Effector memory CD4-positive, alpha-beta T cell (primary cell): ENCODE results near the gene FSTL4.

ENCODE experiments used
- DNase-seq, 3 donors: peaks; one replicate each; pipeline ENCODE4 v3.0.0-alpha.2; 2020
- H3K27ac ChIP-seq: 2 replicates; pipeline ENCODE4 v1.7.0; 2013; ENCODE audit warnings: mild to moderate bottlenecking, low read length, moderate library complexity; ENCODE audit not compliant: insufficient read depth, poor library complexity, severe bottlenecking
- H3K27me3 ChIP-seq: replicated peaks from 2 replicates; pipeline ENCODE4 v1.7.0; 2013; ENCODE audit warnings: mild to moderate bottlenecking, low read length; ENCODE audit not compliant: insufficient read depth, control insufficient read depth, poor library complexity, severe bottlenecking
- H3K36me3 ChIP-seq: 2 replicates; pipeline ENCODE4 v1.7.0; 2013; ENCODE audit warnings: mild to moderate bottlenecking, low read length, moderate library complexity; ENCODE audit not compliant: control insufficient read depth, insufficient read depth
- H3K4me1 ChIP-seq: 2 replicates; pipeline ENCODE4 v1.7.0; 2013; ENCODE audit warnings: low read length, mild to moderate bottlenecking; ENCODE audit not compliant: control insufficient read depth, insufficient read depth, poor library complexity, severe bottlenecking
- H3K4me3 ChIP-seq: 2 replicates; pipeline ENCODE4 v1.7.0; 2013; ENCODE audit warnings: low read length, low read depth, mild to moderate bottlenecking; ENCODE audit not compliant: insufficient read depth, poor library complexity, severe bottlenecking
- H3K9me3 ChIP-seq: 2 replicates; pipeline ENCODE4 v1.7.0; 2013; ENCODE audit warnings: mild to moderate bottlenecking, low read length, moderate library complexity; ENCODE audit not compliant: control insufficient read depth

Gene FSTL4

GRCh38 chr5:133564921-133565565 is 47.3 kb downstream of the FSTL4 start:
- Histone ChIP-seq H3K27me3 (no peaks in the 10 kb centered on the region), H3K27ac (no peak overlapping the region), H3K36me3 (no peaks in the 10 kb centered on the region), H3K4me1 (no peaks in the 10 kb centered on the region), H3K4me3 (no peak overlapping the region), H3K9me3 (no peaks in the 10 kb centered on the region)
- no peak for DNase-seq

DNA sequence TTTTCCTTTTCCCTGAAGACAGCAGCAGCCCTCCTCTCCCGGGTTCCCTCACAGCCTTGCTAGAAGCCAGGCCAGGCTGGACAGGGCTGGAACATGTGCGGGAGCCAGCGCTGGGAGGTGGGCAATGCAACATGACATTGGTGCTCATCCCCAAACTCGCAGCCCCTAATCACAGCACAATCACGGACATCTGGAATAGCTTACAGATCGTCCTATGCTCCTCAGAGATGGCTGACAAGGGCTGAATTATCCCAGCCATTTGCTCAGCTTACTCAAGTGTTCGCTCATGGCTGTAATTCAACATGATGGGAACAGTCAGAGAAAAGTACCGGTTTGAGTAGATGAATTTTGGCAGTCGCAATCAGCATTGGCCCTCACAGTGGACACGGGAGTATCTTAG is 49.8 kb downstream of the FSTL4 start:
- H3K27ac ChIP-seq: no peak overlapping the region
- H3K27me3 ChIP-seq: no peaks in the 10 kb centered on the region

GRCh38 chr5:133559960-133560359 is 52.4 kb downstream of the FSTL4 start:
- Histone ChIP-seq H3K27ac (no peak overlapping the region), H3K36me3 (no peaks in the 10 kb centered on the region), H3K27me3 (no peaks in the 10 kb centered on the region), H3K4me1 (no peaks in the 10 kb centered on the region), H3K4me3 (no peak overlapping the region), H3K9me3 (no peaks in the 10 kb centered on the region)
- no peak for DNase-seq

More for the DNA sequence above, 49.8 kb downstream of the FSTL4 start:
- no peaks in the 10 kb centered on the region for H3K36me3 ChIP-seq
- H3K4me3 ChIP-seq: no peak overlapping the region
- H3K4me1 ChIP-seq: no peaks in the 10 kb centered on the region
- no peaks in the 10 kb centered on the region for H3K9me3 ChIP-seq
- DNase-seq: no peak

DNA sequence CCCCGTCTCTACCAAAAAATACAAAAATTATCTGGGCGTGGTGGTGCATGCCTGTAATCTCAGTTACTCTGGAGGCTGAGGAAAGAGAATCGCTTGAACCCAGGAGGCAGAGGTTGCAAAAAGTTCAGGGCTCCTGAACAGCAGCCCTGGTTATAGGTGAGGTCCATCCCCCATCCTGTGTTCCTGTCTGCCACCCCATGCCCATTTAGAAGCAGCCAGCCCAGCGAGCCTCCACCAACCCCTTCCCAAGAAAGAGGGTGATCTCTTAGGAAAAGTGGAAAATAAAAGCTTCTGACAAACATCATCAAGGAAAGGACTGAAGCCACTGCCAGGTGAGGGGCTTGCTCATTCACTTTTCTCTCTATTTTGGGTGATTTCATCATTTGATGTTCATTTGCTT is 55.8 kb downstream of the FSTL4 start:
- no peak overlapping the region for H3K4me3 ChIP-seq
- H3K9me3 ChIP-seq: no peaks in the 10 kb centered on the region
- H3K27ac ChIP-seq: no peak overlapping the region
- no peaks in the 10 kb centered on the region for H3K27me3 ChIP-seq
- DNase-seq: no peak
- no peaks in the 10 kb centered on the region for H3K4me1 ChIP-seq
- H3K36me3 ChIP-seq: no peaks in the 10 kb centered on the region

DNA sequence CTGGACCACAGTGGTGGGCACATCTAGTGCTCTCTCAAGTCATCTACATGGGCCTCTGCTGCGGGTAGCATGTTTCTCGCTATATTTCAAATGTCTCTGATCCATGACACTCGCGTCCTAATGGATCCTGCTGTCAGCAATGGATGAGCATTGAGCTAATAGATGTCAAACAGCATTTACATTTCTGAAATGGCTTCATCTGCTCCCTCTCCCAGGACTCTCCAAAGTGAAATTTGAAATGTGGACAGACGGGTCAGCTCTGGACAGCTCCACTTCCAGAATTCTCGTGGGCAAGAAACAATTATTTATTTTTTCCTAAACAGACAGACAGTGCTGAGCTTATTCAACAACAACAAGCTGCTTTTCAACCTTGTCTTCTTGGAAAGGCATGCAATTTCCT is 58.1 kb downstream of the FSTL4 start:
- Histone ChIP-seq H3K27me3 (no peaks in the 10 kb centered on the region), H3K4me1 (no peaks in the 10 kb centered on the region), H3K4me3 (no peak overlapping the region), H3K27ac (no peak overlapping the region), H3K9me3 (no peaks in the 10 kb centered on the region), H3K36me3 (no peaks in the 10 kb centered on the region)
- DNase-seq: no peak

GRCh38 chr5:133552925-133553525 is 59.3 kb downstream of the FSTL4 start:
- Histone ChIP-seq H3K4me3 (no peak overlapping the region), H3K4me1 (no peaks in the 10 kb centered on the region), H3K9me3 (no peaks in the 10 kb centered on the region), H3K36me3 (no peaks in the 10 kb centered on the region), H3K27ac (no peak overlapping the region), H3K27me3 (no peaks in the 10 kb centered on the region)
- DNase-seq: peak in 1 of 3 donors; percentile 13

DNA sequence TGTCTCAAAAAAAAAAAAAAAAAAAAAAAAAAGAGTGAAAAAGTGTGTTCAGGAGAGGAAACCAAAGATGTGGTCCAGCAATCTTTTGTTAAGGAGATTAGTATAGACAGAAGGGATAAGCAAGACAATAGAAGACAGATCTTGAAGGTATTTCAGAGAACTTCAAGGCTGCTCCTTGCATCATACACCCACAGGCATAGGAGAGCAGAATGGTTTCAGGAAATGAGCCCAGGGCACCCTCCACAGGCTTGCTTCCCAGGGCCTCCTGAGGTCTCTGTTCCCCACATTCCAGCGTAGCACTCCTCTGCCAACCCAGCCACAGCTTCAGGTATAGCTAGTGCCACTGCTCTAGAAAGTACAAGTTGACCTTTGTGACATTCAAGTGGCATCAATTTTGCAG is 65.8 kb downstream of the FSTL4 start:
- Histone ChIP-seq H3K9me3 (no peaks in the 10 kb centered on the region), H3K27me3 (no peaks in the 10 kb centered on the region), H3K36me3 (no peaks in the 10 kb centered on the region), H3K27ac (no peak overlapping the region), H3K4me1 (no peaks in the 10 kb centered on the region), H3K4me3 (no peak overlapping the region)
- DNase-seq: no peak

DNA sequence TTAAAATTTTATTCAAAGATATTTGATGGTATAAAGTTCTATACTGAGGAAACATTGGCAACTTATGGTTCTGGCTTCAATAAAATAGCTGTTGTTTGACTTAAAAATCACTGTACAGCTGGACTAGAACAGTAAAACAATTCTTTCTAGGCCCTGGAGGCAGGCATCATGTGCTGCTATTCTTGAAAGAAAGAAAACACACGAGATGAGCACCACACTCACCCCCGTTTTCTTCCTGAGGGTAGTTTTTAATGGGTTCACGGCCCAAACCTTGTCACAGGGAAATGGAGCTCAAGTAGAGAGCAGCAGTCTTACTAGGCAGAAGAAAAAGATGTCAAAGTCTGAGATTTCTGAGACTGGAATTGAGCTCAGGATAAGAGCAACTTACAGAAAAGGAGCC is 68.0 kb downstream of the FSTL4 start:
- H3K36me3 ChIP-seq: no peaks in the 10 kb centered on the region
- no peak overlapping the region for H3K4me3 ChIP-seq
- no peaks in the 10 kb centered on the region for H3K9me3 ChIP-seq
- no peaks in the 10 kb centered on the region for H3K27me3 ChIP-seq
- H3K27ac ChIP-seq: no peak overlapping the region
- H3K4me1 ChIP-seq: no peaks in the 10 kb centered on the region
- no peak for DNase-seq

DNA sequence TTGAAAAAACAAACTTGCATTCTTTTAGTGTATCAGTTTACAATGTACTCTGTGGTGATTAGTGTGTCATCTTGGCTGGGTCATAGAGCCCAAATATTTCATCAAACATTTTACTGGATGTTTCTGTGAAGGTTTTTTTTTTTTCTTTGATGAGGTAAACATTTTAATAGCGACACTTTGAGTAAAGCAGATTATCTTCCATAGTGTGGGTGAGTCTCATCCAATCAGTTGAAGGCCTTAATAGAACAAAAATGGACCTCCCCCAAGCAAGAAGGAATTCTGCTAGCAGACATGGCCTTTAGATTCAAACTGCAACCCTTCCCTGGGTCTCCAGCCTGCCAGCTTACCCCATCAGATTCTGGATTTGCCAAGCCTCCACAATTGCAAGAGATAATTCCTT is 72.5 kb downstream of the FSTL4 start:
- Histone ChIP-seq H3K27me3 (no peaks in the 10 kb centered on the region), H3K27ac (no peak overlapping the region), H3K4me3 (no peak overlapping the region), H3K9me3 (no peaks in the 10 kb centered on the region), H3K36me3 (no peaks in the 10 kb centered on the region), H3K4me1 (no peaks in the 10 kb centered on the region)
- no peak for DNase-seq

DNA sequence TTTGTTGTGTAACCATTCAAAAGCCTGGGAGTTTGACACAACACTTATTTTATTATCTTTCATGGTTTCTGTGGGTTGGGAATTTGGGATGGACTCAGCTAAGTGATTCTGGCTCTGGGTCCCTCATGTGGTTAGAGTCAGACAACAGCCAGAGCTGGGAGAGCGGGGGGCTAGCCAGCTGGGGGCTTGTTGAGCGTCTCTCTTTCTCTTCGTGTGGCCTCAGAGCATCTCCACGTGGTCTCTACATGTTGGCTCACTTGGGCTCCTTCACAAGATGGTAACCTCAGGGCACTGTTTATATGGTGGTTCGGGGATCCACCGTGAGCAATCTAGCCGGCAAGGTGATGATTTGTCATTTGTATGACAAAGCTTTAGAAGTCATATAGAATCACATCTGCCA is 73.6 kb downstream of the FSTL4 start:
- no peak for DNase-seq
- H3K27me3 ChIP-seq: no peaks in the 10 kb centered on the region

More for the DNA sequence above, 73.6 kb downstream of the FSTL4 start:
- H3K9me3 ChIP-seq: no peaks in the 10 kb centered on the region
- no peaks in the 10 kb centered on the region for H3K4me1 ChIP-seq
- no peak overlapping the region for H3K27ac ChIP-seq
- H3K4me3 ChIP-seq: no peak overlapping the region
- H3K36me3 ChIP-seq: no peaks in the 10 kb centered on the region
